Neural cell (in vitro differentiated cells): ENCODE measurements around the gene GMEB2. TPM values are rescaled to one million over a fixed set of nuclear protein-coding genes. Genes with fewer than 3 reads are reported as not detected.

ENCODE experiments used
- H2AFZ ChIP-seq: fragments of 200-600, 300-800 bp; sonication (generic), shearing (Covaris generic); 2 replicates; pipeline ENCODE4 v1.6.0; 2014; ENCODE audit warnings: low read depth, mild to moderate bottlenecking, antibody characterized with exemption, low read length, moderate library complexity
- H3F3A ChIP-seq: fragments of 200-600 bp; shearing (Covaris generic); 2 replicates; pipeline ENCODE4 v1.6.1; 2016; ENCODE audit warnings: mild to moderate bottlenecking, moderate library complexity, mixed read lengths, antibody characterized with exemption, low read length; ENCODE audit not compliant: insufficient read depth, poor library complexity, severe bottlenecking
- H3K27ac ChIP-seq: fragments of 200-600, 300-800 bp; sonication (generic), shearing (Covaris generic); 2 replicates; pipeline ENCODE4 v1.5.1; 2014; ENCODE audit warnings: mild to moderate bottlenecking, low read length, moderate library complexity
- H3K27me3 ChIP-seq: fragments of 300-800, 200-600 bp; sonication (generic), shearing (Covaris generic); 2 replicates; pipeline ENCODE4 v1.6.0; 2014; ENCODE audit warnings: mild to moderate bottlenecking, low read depth, low read length, moderate library complexity; ENCODE audit not compliant: insufficient read depth
- H3K36me3 ChIP-seq: fragments of 300-800, 200-600 bp; sonication (generic), shearing (Covaris generic); 2 replicates; pipeline ENCODE4 v1.5.1; 2014; ENCODE audit warnings: mild to moderate bottlenecking, antibody characterized with exemption, low read length, moderate library complexity; ENCODE audit not compliant: insufficient read depth
- H3K4me2 ChIP-seq: fragments of 300-800, 200-600 bp; sonication (generic), shearing (Covaris generic); 2 replicates; pipeline ENCODE4 v1.6.0; 2014; ENCODE audit warnings: mild to moderate bottlenecking, low read length
- H3K4me3 ChIP-seq: fragments of 300-800, 200-600 bp; sonication (generic), shearing (Covaris generic); 2 replicates; pipeline ENCODE4 v1.5.1; 2014; ENCODE audit warnings: mild to moderate bottlenecking, low read length, moderate library complexity
- H3K79me2 ChIP-seq: fragments of 200-600 bp; shearing (Covaris generic); replicated peaks from 2 replicates; pipeline ENCODE4 v1.6.0; 2014; ENCODE audit warnings: mild to moderate bottlenecking, low read length, moderate library complexity; ENCODE audit not compliant: insufficient read depth
- H3K9ac ChIP-seq: fragments of 300-800, 200-600 bp; sonication (generic), shearing (Covaris generic); 2 replicates; pipeline ENCODE4 v1.6.1; 2016; ENCODE audit warnings: mild to moderate bottlenecking, low read length, mixed read lengths
- H3K9me2 ChIP-seq: fragments of 200-600 bp; shearing (Covaris generic); 2 replicates; pipeline ENCODE4 v1.6.1; 2016; ENCODE audit warnings: mild to moderate bottlenecking, low read length, mixed read lengths; ENCODE audit not compliant: insufficient read depth
- H3K9me3 ChIP-seq: fragments of 200-600, 300-800 bp; sonication (generic), shearing (Covaris generic); 2 replicates; pipeline ENCODE4 v1.6.1; 2016; ENCODE audit warnings: mild to moderate bottlenecking, mixed run types, low read length, moderate library complexity, mixed read lengths
- H4K20me1 ChIP-seq: fragments of 200-600 bp; shearing (Covaris generic); 2 replicates; pipeline ENCODE4 v1.6.1; 2016; ENCODE audit warnings: mild to moderate bottlenecking, mixed run types; ENCODE audit not compliant: insufficient read depth
- EP300 ChIP-seq: fragments of 450-650 bp; conservative IDR thresholded peaks from 2 replicates; pipeline ENCODE4 v1.6.1; 2014; ENCODE audit warnings: antibody characterized with exemption, mild to moderate bottlenecking, moderate library complexity; ENCODE audit not compliant: poor library complexity, severe bottlenecking
- EZH2 ChIP-seq: fragments of 200-600, 300-800 bp; shearing (Covaris generic), sonication (generic); IDR thresholded peaks from 2 replicates; pipeline ENCODE4 v1.6.1; 2014; ENCODE audit warnings: antibody characterized with exemption, low read length, borderline replicate concordance, mild to moderate bottlenecking; ENCODE audit not compliant: insufficient read depth, poor library complexity, severe bottlenecking
- MXI1 ChIP-seq: fragments of 450-650 bp; conservative IDR thresholded peaks from 2 replicates; pipeline ENCODE4 v1.6.1; 2014; ENCODE audit warnings: antibody characterized with exemption, mild to moderate bottlenecking; ENCODE audit not compliant: poor library complexity, severe bottlenecking
- POLR2AphosphoS5 ChIP-seq: IDR thresholded peaks from 2 replicates; pipeline ENCODE4 v1.6.1; 2012
- RAD21 ChIP-seq: fragments of 450-650 bp; conservative IDR thresholded peaks from 2 replicates; pipeline ENCODE4 v1.6.1; 2014; ENCODE audit warnings: antibody characterized with exemption, mild to moderate bottlenecking, moderate library complexity
- SMC3 ChIP-seq: fragments of 450-650 bp; conservative IDR thresholded peaks from 2 replicates; pipeline ENCODE4 v1.6.1; 2014; ENCODE audit warnings: antibody characterized with exemption, mild to moderate bottlenecking, moderate library complexity; ENCODE audit not compliant: poor library complexity
- TAF1 ChIP-seq: IDR thresholded peaks from 2 replicates; pipeline ENCODE4 v1.6.1; 2012; ENCODE audit warnings: low read depth
- polyA plus RNA-seq: library from polyadenylated mRNA; depleted of rRNA; stranded (reverse); fragments of >200 nt; gene quantifications from 2 replicates; pipeline ENCODE4 v1.2.3, GENCODE V29; 2014
- TF ChIP-seq, protein P1 (sequence below): IDR thresholded peaks from 2 replicates; pipeline ENCODE4 v1.6.1; 2012; ENCODE audit warnings: borderline replicate concordance
- TF ChIP-seq, protein P2 (sequence below): fragments of 450-650 bp; IDR thresholded peaks from 2 replicates; pipeline ENCODE4 v1.5.1; 2014; ENCODE audit warnings: antibody characterized with exemption, mild to moderate bottlenecking, moderate library complexity; ENCODE audit not compliant: poor library complexity, severe bottlenecking

GMEB2 gene
- polyA plus RNA-seq, 1 donor from 2014 or later = 13.7 TPM

GRCh38 chr20:63663332-63664066 lies 36.6 kb upstream of the GMEB2 start:
- H3K27me3 ChIP-seq = no peaks in the 10 kb centered on the region
- H3F3A ChIP-seq = no peaks in the 10 kb centered on the region
- H3K4me3 ChIP-seq = no peak overlapping the region
- no peak overlapping the region for H2AFZ ChIP-seq
- no peak overlapping the region for H3K27ac ChIP-seq
- H4K20me1 ChIP-seq = no peaks in the 10 kb centered on the region
- TF ChIP-seq, protein P1, sequence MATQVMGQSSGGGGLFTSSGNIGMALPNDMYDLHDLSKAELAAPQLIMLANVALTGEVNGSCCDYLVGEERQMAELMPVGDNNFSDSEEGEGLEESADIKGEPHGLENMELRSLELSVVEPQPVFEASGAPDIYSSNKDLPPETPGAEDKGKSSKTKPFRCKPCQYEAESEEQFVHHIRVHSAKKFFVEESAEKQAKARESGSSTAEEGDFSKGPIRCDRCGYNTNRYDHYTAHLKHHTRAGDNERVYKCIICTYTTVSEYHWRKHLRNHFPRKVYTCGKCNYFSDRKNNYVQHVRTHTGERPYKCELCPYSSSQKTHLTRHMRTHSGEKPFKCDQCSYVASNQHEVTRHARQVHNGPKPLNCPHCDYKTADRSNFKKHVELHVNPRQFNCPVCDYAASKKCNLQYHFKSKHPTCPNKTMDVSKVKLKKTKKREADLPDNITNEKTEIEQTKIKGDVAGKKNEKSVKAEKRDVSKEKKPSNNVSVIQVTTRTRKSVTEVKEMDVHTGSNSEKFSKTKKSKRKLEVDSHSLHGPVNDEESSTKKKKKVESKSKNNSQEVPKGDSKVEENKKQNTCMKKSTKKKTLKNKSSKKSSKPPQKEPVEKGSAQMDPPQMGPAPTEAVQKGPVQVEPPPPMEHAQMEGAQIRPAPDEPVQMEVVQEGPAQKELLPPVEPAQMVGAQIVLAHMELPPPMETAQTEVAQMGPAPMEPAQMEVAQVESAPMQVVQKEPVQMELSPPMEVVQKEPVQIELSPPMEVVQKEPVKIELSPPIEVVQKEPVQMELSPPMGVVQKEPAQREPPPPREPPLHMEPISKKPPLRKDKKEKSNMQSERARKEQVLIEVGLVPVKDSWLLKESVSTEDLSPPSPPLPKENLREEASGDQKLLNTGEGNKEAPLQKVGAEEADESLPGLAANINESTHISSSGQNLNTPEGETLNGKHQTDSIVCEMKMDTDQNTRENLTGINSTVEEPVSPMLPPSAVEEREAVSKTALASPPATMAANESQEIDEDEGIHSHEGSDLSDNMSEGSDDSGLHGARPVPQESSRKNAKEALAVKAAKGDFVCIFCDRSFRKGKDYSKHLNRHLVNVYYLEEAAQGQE = no peak
- no peak for TF ChIP-seq SMC3
- no peak for TF ChIP-seq RAD21
- no peak for TF ChIP-seq POLR2AphosphoS5
- TF ChIP-seq, protein P2, sequence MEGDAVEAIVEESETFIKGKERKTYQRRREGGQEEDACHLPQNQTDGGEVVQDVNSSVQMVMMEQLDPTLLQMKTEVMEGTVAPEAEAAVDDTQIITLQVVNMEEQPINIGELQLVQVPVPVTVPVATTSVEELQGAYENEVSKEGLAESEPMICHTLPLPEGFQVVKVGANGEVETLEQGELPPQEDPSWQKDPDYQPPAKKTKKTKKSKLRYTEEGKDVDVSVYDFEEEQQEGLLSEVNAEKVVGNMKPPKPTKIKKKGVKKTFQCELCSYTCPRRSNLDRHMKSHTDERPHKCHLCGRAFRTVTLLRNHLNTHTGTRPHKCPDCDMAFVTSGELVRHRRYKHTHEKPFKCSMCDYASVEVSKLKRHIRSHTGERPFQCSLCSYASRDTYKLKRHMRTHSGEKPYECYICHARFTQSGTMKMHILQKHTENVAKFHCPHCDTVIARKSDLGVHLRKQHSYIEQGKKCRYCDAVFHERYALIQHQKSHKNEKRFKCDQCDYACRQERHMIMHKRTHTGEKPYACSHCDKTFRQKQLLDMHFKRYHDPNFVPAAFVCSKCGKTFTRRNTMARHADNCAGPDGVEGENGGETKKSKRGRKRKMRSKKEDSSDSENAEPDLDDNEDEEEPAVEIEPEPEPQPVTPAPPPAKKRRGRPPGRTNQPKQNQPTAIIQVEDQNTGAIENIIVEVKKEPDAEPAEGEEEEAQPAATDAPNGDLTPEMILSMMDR = no peak
- no peak overlapping the region for H3K4me2 ChIP-seq
- H3K9me3 ChIP-seq = no peaks in the 10 kb centered on the region
- no peaks in the 10 kb centered on the region for H3K36me3 ChIP-seq
- H3K9ac ChIP-seq = no peak overlapping the region
- no peaks in the 10 kb centered on the region for H3K9me2 ChIP-seq
- no peaks in the 10 kb centered on the region for H3K79me2 ChIP-seq

GRCh38 chr20:63662813-63663189 lies 35.9 kb upstream of the GMEB2 start:
- Histone ChIP-seq H3K9me3 (no peaks in the 10 kb centered on the region), H3K27me3 (no peaks in the 10 kb centered on the region), H3K27ac (no peak overlapping the region), H3K9ac (no peak overlapping the region), H3F3A (no peaks in the 10 kb centered on the region), H3K79me2 (no peaks in the 10 kb centered on the region), H3K4me2 (no peak overlapping the region), H3K9me2 (no peaks in the 10 kb centered on the region), H3K4me3 (no peak overlapping the region), H2AFZ (no peak overlapping the region), H4K20me1 (no peaks in the 10 kb centered on the region), H3K36me3 (no peaks in the 10 kb centered on the region)
- TF ChIP-seq POLR2AphosphoS5 (no peak), MXI1 (no peak), EP300 (no peak), TAF1 (no peak), SMC3 (no peak), RAD21 (no peak), EZH2 (no peak)
- TF ChIP-seq, protein P1 = no peak
- TF ChIP-seq, protein P2 = no peak
